ENCODE results near the gene C21orf91. TPM values are rescaled to one million over a fixed set of nuclear protein-coding genes. Genes with fewer than 3 reads are reported as not detected.

The C21orf91 gene
- total and polyA plus RNA-seq, 2 experiments from 2014 or later: 11.2 to 12.7 TPM

DNA sequence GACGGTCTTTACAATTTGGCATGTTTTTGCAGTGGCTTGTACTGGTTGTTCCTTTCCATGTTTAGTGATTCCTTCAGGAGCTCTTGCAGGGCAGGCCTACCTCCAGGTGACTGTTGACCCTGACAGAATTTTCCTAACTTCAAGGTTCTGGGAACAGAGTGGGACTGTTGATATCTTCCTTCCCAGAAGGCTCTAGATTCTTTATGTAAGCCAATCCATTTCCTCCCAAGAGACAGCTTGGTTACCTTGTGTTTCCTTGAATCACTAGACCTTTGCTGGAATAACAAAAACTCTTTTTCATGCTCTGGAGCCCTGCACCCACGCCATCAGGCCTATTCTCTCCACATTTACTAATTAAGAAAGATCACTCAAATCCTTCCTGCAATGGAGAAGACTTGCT, 67.0 kb downstream of the C21orf91 start:
- H3K36me3 ChIP-seq: no peaks in the 10 kb centered on the region
- DNase-seq (ENCODE audit: low read depth in 1 of 2, low spot score in 1 of 2): no peak
- H3K27ac ChIP-seq: no peak overlapping the region
- TF ChIP-seq, protein P1, sequence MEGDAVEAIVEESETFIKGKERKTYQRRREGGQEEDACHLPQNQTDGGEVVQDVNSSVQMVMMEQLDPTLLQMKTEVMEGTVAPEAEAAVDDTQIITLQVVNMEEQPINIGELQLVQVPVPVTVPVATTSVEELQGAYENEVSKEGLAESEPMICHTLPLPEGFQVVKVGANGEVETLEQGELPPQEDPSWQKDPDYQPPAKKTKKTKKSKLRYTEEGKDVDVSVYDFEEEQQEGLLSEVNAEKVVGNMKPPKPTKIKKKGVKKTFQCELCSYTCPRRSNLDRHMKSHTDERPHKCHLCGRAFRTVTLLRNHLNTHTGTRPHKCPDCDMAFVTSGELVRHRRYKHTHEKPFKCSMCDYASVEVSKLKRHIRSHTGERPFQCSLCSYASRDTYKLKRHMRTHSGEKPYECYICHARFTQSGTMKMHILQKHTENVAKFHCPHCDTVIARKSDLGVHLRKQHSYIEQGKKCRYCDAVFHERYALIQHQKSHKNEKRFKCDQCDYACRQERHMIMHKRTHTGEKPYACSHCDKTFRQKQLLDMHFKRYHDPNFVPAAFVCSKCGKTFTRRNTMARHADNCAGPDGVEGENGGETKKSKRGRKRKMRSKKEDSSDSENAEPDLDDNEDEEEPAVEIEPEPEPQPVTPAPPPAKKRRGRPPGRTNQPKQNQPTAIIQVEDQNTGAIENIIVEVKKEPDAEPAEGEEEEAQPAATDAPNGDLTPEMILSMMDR (IDR thresholded peaks at IDR 0.05; ENCODE audit: low read depth, low read length): no peak
- no peaks in the 10 kb centered on the region for H3K9me3 ChIP-seq (ENCODE audit: low read depth)
- no peak overlapping the region for H3K4me3 ChIP-seq
- no peaks in the 10 kb centered on the region for H3K4me1 ChIP-seq (ENCODE audit: low read depth)
- no peaks in the 10 kb centered on the region for H3K27me3 ChIP-seq

DNA sequence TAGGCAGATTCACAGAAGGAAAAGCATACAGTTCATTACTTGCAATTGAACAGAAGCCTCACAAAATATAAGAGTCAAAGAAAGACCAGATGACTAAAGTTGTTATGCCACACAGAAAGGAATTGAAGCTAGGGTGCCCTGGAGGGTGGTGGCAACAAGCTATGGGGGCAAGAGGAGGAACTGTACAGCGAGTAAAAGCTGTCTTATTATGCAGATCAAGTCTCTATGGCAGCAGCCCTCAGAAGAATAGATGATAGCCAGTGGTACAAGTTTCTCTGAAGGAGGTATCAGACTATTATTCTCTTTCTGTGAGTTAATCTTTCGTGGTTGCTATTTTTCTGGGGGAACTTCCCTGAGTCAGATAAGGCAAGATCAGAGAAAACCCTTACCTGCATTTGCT, 72.2 kb downstream of the C21orf91 start:
- no peaks in the 10 kb centered on the region for H3K36me3 ChIP-seq
- no peak overlapping the region for H3K27ac ChIP-seq
- TF ChIP-seq, protein P1 (IDR thresholded peaks at IDR 0.05; ENCODE audit: low read depth, low read length): no peak
- H3K27me3 ChIP-seq: no peaks in the 10 kb centered on the region
- H3K4me3 ChIP-seq: no peak overlapping the region
- no peaks in the 10 kb centered on the region for H3K9me3 ChIP-seq (ENCODE audit: low read depth)
- DNase-seq (ENCODE audit: low read depth in 1 of 2, low spot score in 1 of 2): no peak
- H3K4me1 ChIP-seq (ENCODE audit: low read depth): no peaks in the 10 kb centered on the region

DNA sequence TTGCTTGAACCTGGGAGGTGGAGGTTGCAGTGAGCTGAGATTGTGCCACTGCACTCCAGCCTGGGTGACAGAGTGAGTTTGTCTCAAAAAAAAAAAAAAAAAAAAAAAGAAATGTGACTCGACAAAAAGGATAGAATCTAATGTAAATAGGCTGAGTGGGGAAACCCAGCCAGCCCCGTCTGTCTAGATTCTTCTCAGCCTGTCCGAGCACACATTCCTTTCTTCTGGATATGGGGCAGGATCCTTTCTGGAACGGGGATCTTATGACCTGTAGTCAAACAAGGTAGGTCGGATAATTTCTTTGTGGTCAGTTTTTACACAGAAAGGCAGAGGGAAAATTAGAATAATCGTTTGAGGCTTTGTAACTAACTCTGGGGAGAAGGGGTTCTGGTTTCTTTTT, 74.1 kb downstream of the C21orf91 start:
- H3K4me3 ChIP-seq: no peak overlapping the region
- no peaks in the 10 kb centered on the region for H3K27me3 ChIP-seq
- no peak for DNase-seq (ENCODE audit: low read depth in 1 of 2, low spot score in 1 of 2)
- no peaks in the 10 kb centered on the region for H3K36me3 ChIP-seq
- H3K9me3 ChIP-seq (ENCODE audit: low read depth): no peaks in the 10 kb centered on the region
- no peak overlapping the region for H3K27ac ChIP-seq
- no peaks in the 10 kb centered on the region for H3K4me1 ChIP-seq (ENCODE audit: low read depth)
- TF ChIP-seq, protein P1 (IDR thresholded peaks at IDR 0.05; ENCODE audit: low read depth, low read length): no peak

DNA sequence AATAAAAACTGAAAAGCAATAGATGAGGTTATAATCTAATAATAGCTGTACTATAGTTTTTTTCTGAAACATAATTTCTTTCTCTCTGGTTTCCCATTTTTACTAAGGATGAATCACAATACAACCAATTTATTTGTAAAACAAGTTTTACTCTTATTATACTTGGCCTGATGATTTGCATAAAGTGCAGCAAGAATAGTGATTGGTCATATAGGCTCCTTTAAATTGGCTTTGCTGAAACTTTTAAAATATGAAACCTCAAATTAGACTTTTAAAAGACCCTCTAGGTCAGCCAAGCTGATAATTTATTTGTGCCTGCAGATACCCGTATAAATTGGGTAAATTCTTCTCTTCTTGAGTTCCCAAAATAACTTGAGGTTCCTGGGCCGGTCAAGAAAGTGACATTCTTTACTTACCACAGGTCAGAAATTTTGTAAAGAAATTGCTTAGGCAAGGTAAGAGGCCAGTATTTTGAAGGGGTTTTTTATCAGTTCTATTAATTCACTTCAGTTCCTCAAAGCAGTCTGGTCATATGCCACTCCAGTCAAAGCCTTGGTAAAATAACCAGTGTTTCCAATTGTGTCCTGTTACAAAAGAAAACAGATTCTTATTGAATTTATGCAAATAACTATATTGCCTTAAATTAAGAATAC, 76.1 kb downstream of the C21orf91 start:
- no peaks in the 10 kb centered on the region for H3K27me3 ChIP-seq
- H3K36me3 ChIP-seq: no peaks in the 10 kb centered on the region
- DNase-seq (ENCODE audit: low read depth in 1 of 2, low spot score in 1 of 2): no peak
- no peak overlapping the region for H3K4me3 ChIP-seq
- no peaks in the 10 kb centered on the region for H3K4me1 ChIP-seq (ENCODE audit: low read depth)
- no peak overlapping the region for H3K27ac ChIP-seq
- TF ChIP-seq, protein P1 (IDR thresholded peaks at IDR 0.05; ENCODE audit: low read depth, low read length): no peak
- H3K9me3 ChIP-seq (ENCODE audit: low read depth): no peaks in the 10 kb centered on the region

DNA sequence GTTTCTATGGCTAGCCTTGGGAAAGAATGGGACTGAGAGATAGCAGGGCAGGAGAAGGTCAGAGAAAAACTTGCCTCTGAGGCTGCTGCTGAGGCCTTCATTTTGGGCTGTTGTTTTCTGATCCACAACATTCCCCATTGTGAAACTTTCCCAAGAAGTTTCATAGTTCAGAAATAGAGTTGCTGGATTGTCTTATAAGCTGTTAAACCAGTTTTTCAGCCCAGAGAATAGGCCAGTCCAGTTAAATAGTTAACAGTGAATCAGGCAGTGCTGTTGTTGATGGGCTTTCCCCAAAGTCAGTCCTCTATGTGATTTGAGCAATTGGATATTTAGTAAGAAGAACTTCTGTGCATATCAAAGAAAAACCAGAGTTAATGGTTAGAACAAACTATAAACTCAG, 77.0 kb downstream of the C21orf91 start:
- no peak for DNase-seq (ENCODE audit: low read depth in 1 of 2, low spot score in 1 of 2)
- TF ChIP-seq, protein P1 (IDR thresholded peaks at IDR 0.05; ENCODE audit: low read depth, low read length): no peak
- H3K4me1 ChIP-seq (ENCODE audit: low read depth): no peaks in the 10 kb centered on the region
- H3K27me3 ChIP-seq: no peaks in the 10 kb centered on the region
- no peak overlapping the region for H3K27ac ChIP-seq
- no peak overlapping the region for H3K4me3 ChIP-seq
- no peaks in the 10 kb centered on the region for H3K36me3 ChIP-seq
- no peaks in the 10 kb centered on the region for H3K9me3 ChIP-seq (ENCODE audit: low read depth)

Other genes starting within 250 kb of the C21orf91 start
- 43.6 and 60.8 TPM in 2 replicates for gene BTG3, start 206.5 kb downstream of the C21orf91 start, total RNA-seq
- gene BTG3, start 206.5 kb downstream of the C21orf91 start, polyA plus RNA-seq: 43.7 and 54.7 TPM in 2 replicates

Data from cardiac muscle cell (in vitro differentiated cells and primary cell).